Mesothelial cell of epicardium (in vitro differentiated cells): ENCODE results near the gene CAMTA1. TPM values are rescaled to one million over a fixed set of nuclear protein-coding genes. Genes with fewer than 3 reads are reported as not detected.

ENCODE experiments used
- DNase-seq, 2 experiments: peaks; one replicate each; pipeline ENCODE4 v3.0.0; 2021; ENCODE audit warnings: low spot score in 2 of 2; ENCODE audit not compliant: unreplicated experiment in 2 of 2
- H3K27ac Mint-ChIP-seq: 2 replicates; pipeline ENCODE4 v1.8.0; 2021; ENCODE audit warnings: mixed read lengths
- H3K27me3 Mint-ChIP-seq: 2 replicates; pipeline ENCODE4 v1.8.0; 2021; ENCODE audit warnings: low read depth, mixed read lengths
- H3K36me3 Mint-ChIP-seq: 2 replicates; pipeline ENCODE4 v1.8.0; 2021; ENCODE audit warnings: mixed read lengths
- H3K4me1 Mint-ChIP-seq: 2 replicates; pipeline ENCODE4 v1.8.0; 2021; ENCODE audit warnings: mixed read lengths
- H3K4me3 Mint-ChIP-seq: 2 replicates; pipeline ENCODE4 v1.8.0; 2021; ENCODE audit warnings: mild to moderate bottlenecking, moderate library complexity, mixed read lengths
- H3K9me3 Mint-ChIP-seq: 2 replicates; pipeline ENCODE4 v1.8.0; 2021; ENCODE audit warnings: mixed read lengths
- total RNA-seq: library from RNA; stranded (reverse); gene quantifications from 3 replicates; pipeline ENCODE4 v1.2.1, GENCODE V29; 2021
- TF ChIP-seq, protein P1 (sequence below): fragments of 200-600 bp; sonication (generic); IDR thresholded peaks from one replicate; pipeline ENCODE4 v1.5.0; 2021; ENCODE audit warnings: antibody characterized with exemption; ENCODE audit not compliant: unreplicated experiment

The CAMTA1 gene
- total RNA-seq, 1 donor from 2014 or later: 70.4 TPM

DNA sequence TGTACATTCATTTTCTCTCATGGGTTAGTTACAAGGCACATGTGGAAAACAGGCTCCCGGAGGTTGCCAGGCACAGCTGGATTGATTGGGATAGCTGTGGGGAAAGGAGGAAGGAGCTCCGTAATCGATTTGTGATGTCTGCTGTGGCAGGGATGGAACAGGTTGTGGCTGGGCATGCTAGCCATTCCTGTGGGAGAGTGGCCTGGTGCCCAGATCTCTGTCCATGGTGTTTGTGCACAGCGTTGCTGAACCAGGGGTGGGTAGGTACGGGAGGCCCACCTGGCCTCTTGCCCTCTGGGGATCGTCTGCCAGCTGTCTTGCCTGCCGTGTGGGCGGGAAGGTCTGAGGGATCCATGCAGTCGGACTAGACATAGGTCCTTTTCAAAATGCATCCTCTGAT, 683.0 kb downstream of the CAMTA1 start:
- H3K4me3 Mint-ChIP-seq: no peak overlapping the region
- TF ChIP-seq, protein P1, sequence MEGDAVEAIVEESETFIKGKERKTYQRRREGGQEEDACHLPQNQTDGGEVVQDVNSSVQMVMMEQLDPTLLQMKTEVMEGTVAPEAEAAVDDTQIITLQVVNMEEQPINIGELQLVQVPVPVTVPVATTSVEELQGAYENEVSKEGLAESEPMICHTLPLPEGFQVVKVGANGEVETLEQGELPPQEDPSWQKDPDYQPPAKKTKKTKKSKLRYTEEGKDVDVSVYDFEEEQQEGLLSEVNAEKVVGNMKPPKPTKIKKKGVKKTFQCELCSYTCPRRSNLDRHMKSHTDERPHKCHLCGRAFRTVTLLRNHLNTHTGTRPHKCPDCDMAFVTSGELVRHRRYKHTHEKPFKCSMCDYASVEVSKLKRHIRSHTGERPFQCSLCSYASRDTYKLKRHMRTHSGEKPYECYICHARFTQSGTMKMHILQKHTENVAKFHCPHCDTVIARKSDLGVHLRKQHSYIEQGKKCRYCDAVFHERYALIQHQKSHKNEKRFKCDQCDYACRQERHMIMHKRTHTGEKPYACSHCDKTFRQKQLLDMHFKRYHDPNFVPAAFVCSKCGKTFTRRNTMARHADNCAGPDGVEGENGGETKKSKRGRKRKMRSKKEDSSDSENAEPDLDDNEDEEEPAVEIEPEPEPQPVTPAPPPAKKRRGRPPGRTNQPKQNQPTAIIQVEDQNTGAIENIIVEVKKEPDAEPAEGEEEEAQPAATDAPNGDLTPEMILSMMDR: no peak
- H3K27ac Mint-ChIP-seq: no peak overlapping the region
- no peaks in the 10 kb centered on the region for H3K36me3 Mint-ChIP-seq
- no peaks in the 10 kb centered on the region for H3K9me3 Mint-ChIP-seq
- DNase-seq: no peak
- peaks cover 5% of the 10 kb centered on the region for H3K27me3 Mint-ChIP-seq
- H3K4me1 Mint-ChIP-seq: peaks cover 24% of the 10 kb centered on the region

DNA sequence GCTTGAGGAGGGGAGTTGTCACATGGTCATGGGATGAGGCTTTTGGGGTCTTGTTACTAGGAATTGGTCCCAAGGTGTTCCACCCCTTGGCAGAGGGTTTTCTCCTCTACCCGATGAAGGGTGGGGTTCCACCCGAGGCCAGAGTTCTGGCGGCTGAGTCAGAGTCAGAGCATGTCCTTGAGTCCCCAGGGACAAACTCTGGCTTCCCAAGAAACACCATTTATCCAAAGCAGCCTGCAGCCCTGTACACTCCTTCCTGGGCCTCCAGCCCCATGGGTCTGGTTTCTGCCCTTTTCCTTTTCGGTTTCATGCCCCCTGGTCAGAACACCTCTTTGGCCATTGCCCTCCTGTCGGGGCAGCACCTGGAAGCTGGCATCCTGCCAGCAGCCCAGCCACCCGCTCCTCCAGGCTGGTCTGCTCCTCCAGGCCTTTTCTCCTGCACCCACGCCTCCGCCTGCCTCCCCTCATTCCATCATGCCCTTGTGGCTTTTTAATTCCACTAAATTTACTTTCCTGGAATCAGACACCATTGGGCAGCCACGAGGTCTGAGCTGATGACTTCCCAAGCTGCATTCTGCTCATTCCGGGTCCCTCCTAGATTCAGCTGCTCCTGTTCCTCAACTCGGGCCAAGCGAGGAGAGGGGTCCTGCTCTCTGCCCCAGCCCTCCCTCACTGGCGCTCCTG, 684.1 kb downstream of the CAMTA1 start:
- no peak for DNase-seq
- TF ChIP-seq, protein P1: no peak
- H3K9me3 Mint-ChIP-seq: no peaks in the 10 kb centered on the region
- H3K27me3 Mint-ChIP-seq: peaks cover 3% of the 10 kb centered on the region
- no peak overlapping the region for H3K27ac Mint-ChIP-seq
- H3K4me3 Mint-ChIP-seq: no peak overlapping the region
- H3K36me3 Mint-ChIP-seq: no peaks in the 10 kb centered on the region
- peaks cover 24% of the 10 kb centered on the region for H3K4me1 Mint-ChIP-seq

DNA sequence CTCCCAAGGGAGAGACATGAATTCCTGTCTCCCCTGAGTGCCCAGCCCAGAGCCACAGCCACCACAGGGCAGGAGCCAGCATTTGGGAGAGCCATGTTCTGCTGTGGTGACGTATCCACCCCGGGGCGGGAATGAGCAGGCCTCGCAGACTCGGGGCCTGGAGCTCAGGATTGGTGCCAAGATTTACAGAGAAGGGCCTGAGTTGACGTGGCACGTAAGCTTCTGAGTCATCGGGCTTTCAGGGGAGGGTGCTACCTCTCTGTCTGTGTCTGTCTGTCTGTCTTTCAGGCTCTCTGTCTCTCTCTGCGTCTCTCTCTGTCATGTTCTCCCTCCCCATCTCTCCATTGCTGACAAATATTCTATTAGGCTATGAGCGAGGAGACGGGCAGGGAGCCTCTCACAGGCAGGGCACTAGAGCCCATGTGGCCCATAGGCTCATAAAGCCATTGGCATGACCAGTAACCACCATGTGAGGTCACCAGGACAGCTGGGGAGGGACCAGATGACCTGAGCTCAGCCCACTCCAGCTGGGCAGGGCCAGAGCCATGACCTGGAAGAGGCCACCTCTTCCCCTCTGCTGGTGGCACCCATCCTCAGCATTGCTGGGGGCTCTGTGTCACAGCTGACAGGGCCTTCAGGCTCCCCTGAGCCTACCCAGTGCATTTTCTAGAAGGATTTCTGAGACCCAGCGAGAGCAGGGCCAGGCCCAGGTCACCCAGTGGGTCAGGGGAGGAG, 685.8 kb downstream of the CAMTA1 start:
- peaks cover 3% of the 10 kb centered on the region for H3K27me3 Mint-ChIP-seq
- no peak overlapping the region for H3K4me3 Mint-ChIP-seq
- peak in 1 of 2 experiments; percentile 51 for DNase-seq
- H3K4me1 Mint-ChIP-seq: peaks cover 26% of the 10 kb centered on the region
- H3K27ac Mint-ChIP-seq: peak overlapping the region; percentile 75
- TF ChIP-seq, protein P1: no peak
- no peaks in the 10 kb centered on the region for H3K36me3 Mint-ChIP-seq
- H3K9me3 Mint-ChIP-seq: no peaks in the 10 kb centered on the region

DNA sequence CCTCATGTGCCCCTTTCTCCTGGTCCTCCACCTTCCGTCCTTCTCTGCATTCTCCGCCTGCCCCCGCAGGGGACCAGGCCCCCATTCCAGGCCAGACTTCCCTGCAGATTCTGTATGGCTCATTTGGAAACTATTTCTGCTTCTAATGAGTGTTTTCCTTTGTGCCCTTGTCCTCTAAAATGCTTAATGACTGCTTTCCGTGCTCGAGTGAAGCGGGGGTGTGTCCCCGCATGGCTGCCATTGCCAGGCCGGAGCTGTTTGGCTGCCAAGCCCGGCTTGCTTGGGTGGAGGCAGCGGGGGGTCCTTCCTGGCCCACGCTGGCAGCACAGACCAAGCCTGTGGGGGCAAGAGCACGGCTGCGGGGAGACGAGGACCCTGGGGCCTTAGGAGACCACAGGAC, 686.6 kb downstream of the CAMTA1 start:
- no peak overlapping the region for H3K4me3 Mint-ChIP-seq
- DNase-seq: no peak

DNA sequence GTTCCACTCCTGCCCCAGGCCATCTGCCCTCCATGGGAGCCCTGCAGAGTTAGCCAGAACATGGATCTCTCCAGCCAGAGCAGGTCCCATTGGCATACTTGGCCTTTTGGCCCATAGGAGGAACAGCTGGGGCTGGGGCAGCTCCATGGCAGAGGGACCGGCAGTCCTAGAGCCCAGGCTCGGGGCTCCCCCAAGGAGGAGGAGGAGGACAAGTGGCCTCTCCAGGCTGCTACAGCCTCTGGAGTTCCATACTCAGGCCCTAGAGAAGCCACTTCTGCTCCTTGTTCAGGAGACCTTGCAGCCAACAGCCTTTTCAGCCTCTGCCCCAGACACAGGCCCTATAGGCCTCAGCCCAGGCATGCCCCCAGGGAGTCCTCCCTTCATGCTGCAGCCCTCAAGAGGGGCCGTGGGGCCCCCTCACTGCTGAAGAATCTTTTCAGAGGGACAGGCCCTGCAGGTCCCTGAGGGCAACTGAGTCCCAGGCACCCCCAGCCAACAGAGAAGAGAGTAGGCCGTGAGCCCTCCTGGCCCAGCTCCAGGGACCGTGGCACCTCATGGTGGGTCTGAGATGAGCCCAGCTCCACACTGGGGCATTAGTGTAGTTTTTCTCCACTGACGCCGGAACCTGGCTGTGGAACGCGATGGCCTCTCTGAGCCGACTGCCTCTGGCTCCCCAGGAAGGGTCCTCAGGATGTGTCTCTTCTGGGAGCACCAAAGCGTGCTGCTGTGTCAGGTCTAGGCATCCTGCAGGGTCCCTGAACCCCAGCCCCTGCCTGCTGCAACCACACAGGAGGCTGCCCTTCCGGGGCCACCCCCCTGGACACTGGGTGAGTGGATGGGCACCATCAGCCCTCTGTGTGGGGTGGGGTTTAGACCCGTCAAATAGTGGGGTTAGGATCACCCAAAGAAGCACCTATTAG, 688.2 kb downstream of the CAMTA1 start:
- H3K4me3 Mint-ChIP-seq: no peak overlapping the region
- no peaks in the 10 kb centered on the region for H3K9me3 Mint-ChIP-seq
- H3K27ac Mint-ChIP-seq: no peak overlapping the region
- no peaks in the 10 kb centered on the region for H3K36me3 Mint-ChIP-seq
- TF ChIP-seq, protein P1: no peak
- peaks cover 2% of the 10 kb centered on the region for H3K27me3 Mint-ChIP-seq
- no peak for DNase-seq
- peaks cover 39% of the 10 kb centered on the region for H3K4me1 Mint-ChIP-seq

More for the DNA sequence above, 686.6 kb downstream of the CAMTA1 start:
- TF ChIP-seq, protein P1: no peak
- no peaks in the 10 kb centered on the region for H3K36me3 Mint-ChIP-seq
- peak overlapping the region; percentile 89 for H3K27ac Mint-ChIP-seq
- peaks cover 29% of the 10 kb centered on the region for H3K4me1 Mint-ChIP-seq
- H3K9me3 Mint-ChIP-seq: no peaks in the 10 kb centered on the region
- peaks cover 3% of the 10 kb centered on the region for H3K27me3 Mint-ChIP-seq
